NCI-H1092 (cell line): ENCODE measurements around the gene UMAD1.
A peak's percentile ranks its signal among the peaks of the same experiment; 100 is the strongest.

Source experiments
- DNase-seq: peaks from one replicate; lab custom pipeline; 2025; lab: John Stamatoyannopoulos, UW

The UMAD1 gene

GRCh38 chr7:7830122-7830878, 189.7 kb downstream of the UMAD1 start:
- peak; percentile 88 for DNase-seq

- no peak for DNase-seq
These were observed 192.0 kb downstream of the UMAD1 start for GRCh38 chr7:7832518-7832917.

- no peak for DNase-seq
These were observed 194.2 kb downstream of the UMAD1 start for GRCh38 chr7:7834761-7835160.

- no peak for DNase-seq
These were observed 200.5 kb downstream of the UMAD1 start for GRCh38 chr7:7841027-7841426.

- DNase-seq: no peak
These were observed 202.7 kb downstream of the UMAD1 start for GRCh38 chr7:7843240-7843639.

- DNase-seq: no peak
These were observed 203.4 kb downstream of the UMAD1 start for GRCh38 chr7:7843972-7844371.

- no peak for DNase-seq
These were observed 207.7 kb downstream of the UMAD1 start for GRCh38 chr7:7848246-7848645.

GRCh38 chr7:7848892-7849291, 208.3 kb downstream of the UMAD1 start:
- no peak for DNase-seq

- DNase-seq: no peak
These were observed 209.6 kb downstream of the UMAD1 start for GRCh38 chr7:7850150-7850549.

- DNase-seq: no peak
These were observed 210.8 kb downstream of the UMAD1 start for GRCh38 chr7:7851381-7851780.

GRCh38 chr7:7851991-7852390, 211.4 kb downstream of the UMAD1 start:
- DNase-seq: no peak

GRCh38 chr7:7857143-7857583, 216.6 kb downstream of the UMAD1 start:
- DNase-seq: no peak

- DNase-seq: no peak
These were observed 218.0 kb downstream of the UMAD1 start for GRCh38 chr7:7858559-7858958.

GRCh38 chr7:7859411-7859810, 218.9 kb downstream of the UMAD1 start:
- no peak for DNase-seq

GRCh38 chr7:7861211-7861633, 220.7 kb downstream of the UMAD1 start:
- DNase-seq: peak; percentile 95

- DNase-seq: no peak
These were observed 221.8 kb downstream of the UMAD1 start for GRCh38 chr7:7862393-7862792.

GRCh38 chr7:7867846-7868571, 227.5 kb downstream of the UMAD1 start:
- no peak for DNase-seq

- DNase-seq: no peak
These were observed 228.0 kb downstream of the UMAD1 start for GRCh38 chr7:7868572-7868899.

- no peak for DNase-seq
These were observed 228.5 kb downstream of the UMAD1 start for GRCh38 chr7:7869036-7869435.

GRCh38 chr7:7869651-7870050, 229.1 kb downstream of the UMAD1 start:
- DNase-seq: no peak

- DNase-seq: peak; percentile 32
These were observed 230.0 kb downstream of the UMAD1 start for GRCh38 chr7:7870555-7870954.

GRCh38 chr7:7876419-7876818, 235.9 kb downstream of the UMAD1 start:
- no peak for DNase-seq

- no peak for DNase-seq
These were observed 241.0 kb downstream of the UMAD1 start for GRCh38 chr7:7881581-7881980.

GRCh38 chr7:7882888-7883287, 242.3 kb downstream of the UMAD1 start:
- DNase-seq: no peak
